OCI-LY1 (cell line): ENCODE measurements around the gene ATP5MK.

Experiments used
- H2AFZ ChIP-seq: fragments of 200-600 bp; sonication (generic), shearing (Covaris generic); 2 replicates; pipeline ENCODE4 v1.6.0; 2014; ENCODE audit warnings: antibody characterized with exemption, mild to moderate bottlenecking, low read length
- H3F3A ChIP-seq: fragments of 200-600 bp; sonication (generic), shearing (Covaris generic); 2 replicates; pipeline ENCODE4 v1.6.0; 2014; ENCODE audit warnings: mild to moderate bottlenecking, antibody characterized with exemption, low read length, moderate library complexity; ENCODE audit not compliant: insufficient read depth
- H3K27ac ChIP-seq: fragments of 200-600 bp; sonication (generic); 2 replicates; pipeline ENCODE4 v1.5.1; 2014; ENCODE audit warnings: low read length, mixed run types, mild to moderate bottlenecking, low read depth; ENCODE audit not compliant: poor library complexity, severe bottlenecking
- H3K27me3 ChIP-seq: fragments of 200-600 bp; sonication (generic); 2 replicates; pipeline ENCODE4 v1.6.0; 2014; ENCODE audit warnings: antibody characterized with exemption, mild to moderate bottlenecking, low read length, moderate library complexity; ENCODE audit not compliant: insufficient read depth
- H3K36me3 ChIP-seq: fragments of 200-600 bp; sonication (generic); 2 replicates; pipeline ENCODE4 v1.6.1; 2014; ENCODE audit warnings: mild to moderate bottlenecking, antibody characterized with exemption, low read length, moderate library complexity, mixed read lengths; ENCODE audit not compliant: insufficient read depth
- H3K4me1 ChIP-seq: fragments of 200-600 bp; sonication (generic); 2 replicates; pipeline ENCODE4 v1.5.1; 2014; ENCODE audit warnings: mild to moderate bottlenecking, low read length, moderate library complexity; ENCODE audit not compliant: insufficient read depth, severe bottlenecking
- H3K4me2 ChIP-seq: fragments of 200-600 bp; sonication (generic), shearing (Covaris generic); 2 replicates; pipeline ENCODE4 v1.6.1; 2014; ENCODE audit warnings: low read length
- H3K4me3 ChIP-seq: fragments of 200-600 bp; sonication (generic); 2 replicates; pipeline ENCODE4 v1.5.1; 2014; ENCODE audit warnings: low read length, low read depth, mild to moderate bottlenecking, mixed read lengths; ENCODE audit not compliant: poor library complexity, severe bottlenecking
- H3K79me2 ChIP-seq: fragments of 200-600 bp; shearing (Covaris generic); 2 replicates; pipeline ENCODE4 v1.6.1; 2016; ENCODE audit warnings: mixed run types, low read length, mixed read lengths; ENCODE audit not compliant: insufficient read depth
- H3K9ac ChIP-seq: fragments of 200-600 bp; sonication (generic), shearing (Covaris generic); 2 replicates; pipeline ENCODE4 v1.6.1; 2014; ENCODE audit warnings: mild to moderate bottlenecking, low read length, mixed read lengths
- H3K9me2 ChIP-seq: fragments of 200-600 bp; sonication (generic), shearing (Covaris generic); 2 replicates; pipeline ENCODE4 v1.6.1; 2014; ENCODE audit warnings: low read depth, mild to moderate bottlenecking, low read length, mixed read lengths
- H3K9me3 ChIP-seq: fragments of 200-600 bp; shearing (Covaris generic); 2 replicates; pipeline ENCODE4 v1.6.1; 2014; ENCODE audit warnings: low read length, mixed read lengths
- H4K20me1 ChIP-seq: fragments of 200-600 bp; sonication (generic), shearing (Covaris generic); 2 replicates; pipeline ENCODE4 v1.6.0; 2016; ENCODE audit warnings: mild to moderate bottlenecking, low read length; ENCODE audit not compliant: insufficient read depth
- EZH2 ChIP-seq: fragments of 200-600 bp; sonication (generic), shearing (Covaris generic); IDR thresholded peaks from 2 replicates; pipeline ENCODE4 v1.8.0; 2017; ENCODE audit warnings: borderline replicate concordance, mixed run types, mild to moderate bottlenecking, antibody characterized with exemption, low read length, moderate library complexity, mixed read lengths
- TF ChIP-seq, protein P1 (sequence below): fragments of 200-600 bp; sonication (generic), shearing (Covaris generic); IDR thresholded peaks from 2 replicates; pipeline ENCODE4 v1.5.1; 2017; ENCODE audit warnings: mild to moderate bottlenecking, antibody characterized with exemption, low read length, moderate library complexity, mixed read lengths

ATP5MK gene

GRCh38 chr10:103441206-103441605, 44.9 kb upstream of the ATP5MK start:
- Histone ChIP-seq H3K9me3 (no peaks in the 10 kb centered on the region), H3K4me2 (no peak overlapping the region), H3K9me2 (no peaks in the 10 kb centered on the region), H3K4me3 (no peak overlapping the region), H3K79me2 (no peaks in the 10 kb centered on the region), H3K36me3 (peaks cover 96% of the 10 kb centered on the region), H2AFZ (no peak overlapping the region), H3K27me3 (no peaks in the 10 kb centered on the region), H4K20me1 (no peaks in the 10 kb centered on the region), H3F3A (no peaks in the 10 kb centered on the region), H3K9ac (no peak overlapping the region), H3K4me1 (no peaks in the 10 kb centered on the region), H3K27ac (no peak overlapping the region)
- TF ChIP-seq EZH2, result no peak
- TF ChIP-seq, protein P1, sequence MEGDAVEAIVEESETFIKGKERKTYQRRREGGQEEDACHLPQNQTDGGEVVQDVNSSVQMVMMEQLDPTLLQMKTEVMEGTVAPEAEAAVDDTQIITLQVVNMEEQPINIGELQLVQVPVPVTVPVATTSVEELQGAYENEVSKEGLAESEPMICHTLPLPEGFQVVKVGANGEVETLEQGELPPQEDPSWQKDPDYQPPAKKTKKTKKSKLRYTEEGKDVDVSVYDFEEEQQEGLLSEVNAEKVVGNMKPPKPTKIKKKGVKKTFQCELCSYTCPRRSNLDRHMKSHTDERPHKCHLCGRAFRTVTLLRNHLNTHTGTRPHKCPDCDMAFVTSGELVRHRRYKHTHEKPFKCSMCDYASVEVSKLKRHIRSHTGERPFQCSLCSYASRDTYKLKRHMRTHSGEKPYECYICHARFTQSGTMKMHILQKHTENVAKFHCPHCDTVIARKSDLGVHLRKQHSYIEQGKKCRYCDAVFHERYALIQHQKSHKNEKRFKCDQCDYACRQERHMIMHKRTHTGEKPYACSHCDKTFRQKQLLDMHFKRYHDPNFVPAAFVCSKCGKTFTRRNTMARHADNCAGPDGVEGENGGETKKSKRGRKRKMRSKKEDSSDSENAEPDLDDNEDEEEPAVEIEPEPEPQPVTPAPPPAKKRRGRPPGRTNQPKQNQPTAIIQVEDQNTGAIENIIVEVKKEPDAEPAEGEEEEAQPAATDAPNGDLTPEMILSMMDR, result no peak

DNA sequence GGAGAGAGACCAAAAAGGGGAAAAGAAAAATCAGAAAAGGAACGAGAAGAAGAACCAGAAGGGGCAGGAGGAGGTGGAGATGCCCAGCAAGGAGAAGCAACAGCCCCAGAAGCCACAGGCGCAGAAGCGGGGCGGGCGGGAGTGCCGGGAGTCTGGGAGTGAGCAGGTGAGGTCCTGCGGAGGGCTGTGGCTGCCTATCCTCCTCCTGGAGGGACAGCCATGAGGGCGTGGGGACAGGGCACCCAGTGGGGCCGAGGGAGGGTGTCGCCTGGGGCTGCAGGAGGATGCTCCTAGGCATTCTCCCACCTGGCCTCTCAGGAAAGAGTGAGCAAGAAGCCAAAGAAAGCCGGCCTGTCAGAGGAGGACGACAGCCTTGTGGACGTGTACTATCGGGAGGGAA, 44.1 kb upstream of the ATP5MK start:
- H3K9me3 ChIP-seq, result no peaks in the 10 kb centered on the region
- H3K79me2 ChIP-seq, result no peaks in the 10 kb centered on the region
- peaks cover 94% of the 10 kb centered on the region for H3K36me3 ChIP-seq
- no peaks in the 10 kb centered on the region for H3K27me3 ChIP-seq
- no peaks in the 10 kb centered on the region for H4K20me1 ChIP-seq
- no peak overlapping the region for H2AFZ ChIP-seq
- TF ChIP-seq, protein P1, result no peak
- TF ChIP-seq EZH2, result no peak
- no peak overlapping the region for H3K9ac ChIP-seq
- H3K9me2 ChIP-seq, result no peaks in the 10 kb centered on the region
- H3K4me3 ChIP-seq, result no peak overlapping the region
- no peaks in the 10 kb centered on the region for H3F3A ChIP-seq
- H3K4me1 ChIP-seq, result no peaks in the 10 kb centered on the region
- no peak overlapping the region for H3K4me2 ChIP-seq
- no peak overlapping the region for H3K27ac ChIP-seq

GRCh38 chr10:103439776-103440175, 43.5 kb upstream of the ATP5MK start:
- Histone ChIP-seq H4K20me1 (no peaks in the 10 kb centered on the region), H3K27ac (no peak overlapping the region), H3K4me3 (no peak overlapping the region), H3K4me2 (no peak overlapping the region), H3F3A (no peaks in the 10 kb centered on the region), H3K27me3 (no peaks in the 10 kb centered on the region), H3K4me1 (no peaks in the 10 kb centered on the region), H2AFZ (no peak overlapping the region), H3K36me3 (peaks cover 93% of the 10 kb centered on the region), H3K9me2 (no peaks in the 10 kb centered on the region), H3K79me2 (no peaks in the 10 kb centered on the region), H3K9me3 (no peaks in the 10 kb centered on the region), H3K9ac (no peak overlapping the region)
- TF ChIP-seq, protein P1, result no peak
- TF ChIP-seq EZH2, result no peak
